VCaP (cell line): ENCODE measurements around the gene NRN1.
"Not testable (repeated sequence)": the region's sequence is repeated elsewhere in the genome, so short reads cannot be mapped to it uniquely, and the experiment has no call there.

ENCODE experiments used
- H3K27ac ChIP-seq: fragments of 450-650 bp; 2 replicates; pipeline ENCODE4 v1.5.1; 2017
- TF ChIP-seq, protein P1 (sequence below): fragments of 450-650 bp; conservative IDR thresholded peaks from 2 replicates; pipeline ENCODE4 v1.5.1; 2017; ENCODE audit warnings: mild to moderate bottlenecking, moderate library complexity

NRN1 gene

GRCh38 chr6:5984150-5985089, 22.3 kb downstream of the NRN1 start:
- H3K27ac ChIP-seq = no peak overlapping the region
- TF ChIP-seq, protein P1, sequence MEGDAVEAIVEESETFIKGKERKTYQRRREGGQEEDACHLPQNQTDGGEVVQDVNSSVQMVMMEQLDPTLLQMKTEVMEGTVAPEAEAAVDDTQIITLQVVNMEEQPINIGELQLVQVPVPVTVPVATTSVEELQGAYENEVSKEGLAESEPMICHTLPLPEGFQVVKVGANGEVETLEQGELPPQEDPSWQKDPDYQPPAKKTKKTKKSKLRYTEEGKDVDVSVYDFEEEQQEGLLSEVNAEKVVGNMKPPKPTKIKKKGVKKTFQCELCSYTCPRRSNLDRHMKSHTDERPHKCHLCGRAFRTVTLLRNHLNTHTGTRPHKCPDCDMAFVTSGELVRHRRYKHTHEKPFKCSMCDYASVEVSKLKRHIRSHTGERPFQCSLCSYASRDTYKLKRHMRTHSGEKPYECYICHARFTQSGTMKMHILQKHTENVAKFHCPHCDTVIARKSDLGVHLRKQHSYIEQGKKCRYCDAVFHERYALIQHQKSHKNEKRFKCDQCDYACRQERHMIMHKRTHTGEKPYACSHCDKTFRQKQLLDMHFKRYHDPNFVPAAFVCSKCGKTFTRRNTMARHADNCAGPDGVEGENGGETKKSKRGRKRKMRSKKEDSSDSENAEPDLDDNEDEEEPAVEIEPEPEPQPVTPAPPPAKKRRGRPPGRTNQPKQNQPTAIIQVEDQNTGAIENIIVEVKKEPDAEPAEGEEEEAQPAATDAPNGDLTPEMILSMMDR = no peak

DNA sequence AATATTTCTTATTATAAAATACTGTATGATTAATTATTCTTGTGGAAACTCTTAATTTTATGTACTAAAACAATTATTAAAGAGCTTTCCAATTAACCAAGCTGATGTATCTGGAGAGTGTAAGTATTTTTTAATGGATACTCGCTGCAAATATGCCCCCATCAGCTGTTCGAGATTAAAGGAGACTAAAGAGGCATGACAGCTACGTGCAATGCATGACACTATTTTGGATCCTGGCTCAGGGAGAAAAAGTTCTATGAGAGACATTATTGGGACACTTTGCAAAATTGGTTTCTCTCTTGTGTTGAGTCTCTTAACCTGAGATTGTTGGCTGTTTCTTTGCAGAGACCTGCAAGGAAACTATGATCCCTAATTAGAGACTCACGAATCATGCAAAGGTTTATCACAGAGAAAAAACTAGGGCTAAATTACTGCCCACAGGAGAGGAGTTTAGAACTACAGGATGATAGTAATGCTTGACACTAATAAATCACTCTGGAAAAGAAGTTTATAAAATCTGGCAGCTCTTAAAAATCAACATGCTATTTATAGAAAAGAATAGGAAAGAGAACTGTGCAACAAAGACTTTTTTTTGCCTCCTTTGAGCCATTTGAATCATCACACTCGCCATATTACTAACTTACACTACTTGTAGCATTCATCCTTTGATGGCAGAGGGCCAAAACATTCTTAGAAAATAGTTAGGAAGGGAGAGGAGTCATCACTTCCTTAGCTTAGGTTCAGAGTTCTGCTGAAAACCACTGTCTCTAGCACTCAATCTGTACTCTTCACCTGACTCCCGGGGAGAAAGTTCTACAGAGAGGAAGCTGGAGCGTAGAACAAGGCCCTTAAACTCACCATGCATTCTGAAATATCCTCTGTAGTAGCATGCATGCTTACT, 25.3 kb downstream of the NRN1 start:
- TF ChIP-seq, protein P1 = no peak
- no peak overlapping the region for H3K27ac ChIP-seq

DNA sequence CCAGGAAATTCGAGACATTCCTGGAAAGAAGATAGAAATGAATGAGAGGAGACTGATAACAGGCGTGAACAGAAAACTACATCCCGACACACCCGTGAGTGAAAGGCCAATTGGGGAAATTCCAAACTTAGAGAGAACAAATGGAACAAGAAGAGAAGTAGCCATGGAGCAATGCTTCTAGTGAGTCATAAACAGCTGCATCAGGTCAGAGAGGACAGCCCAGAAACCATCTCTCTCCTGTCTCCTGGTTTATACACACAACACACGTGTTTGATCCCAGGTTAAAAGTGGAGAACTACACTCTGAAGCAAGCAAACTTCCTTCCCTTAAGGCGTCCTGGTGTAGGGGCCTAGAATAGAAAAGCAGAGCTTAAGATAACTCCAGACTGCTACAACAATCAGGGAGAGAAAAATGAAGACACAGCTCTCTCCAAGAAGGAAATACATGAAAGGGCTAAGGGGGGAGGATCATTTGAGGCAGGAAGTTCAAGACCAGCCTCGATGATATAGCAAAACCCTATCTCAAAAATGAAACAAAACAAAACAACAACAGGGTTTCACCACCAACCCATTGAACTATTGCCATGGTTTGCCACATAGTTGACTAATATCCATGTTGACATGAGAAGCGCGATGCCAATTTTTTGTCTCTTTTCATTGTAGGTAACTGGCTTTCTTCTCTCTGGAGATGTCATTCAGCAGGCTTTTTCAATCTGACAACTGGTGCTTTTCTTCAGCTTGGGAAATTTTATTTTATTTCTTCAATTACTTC, 26.9 kb downstream of the NRN1 start:
- H3K27ac ChIP-seq = no peak overlapping the region
- TF ChIP-seq, protein P1 = no peak

DNA sequence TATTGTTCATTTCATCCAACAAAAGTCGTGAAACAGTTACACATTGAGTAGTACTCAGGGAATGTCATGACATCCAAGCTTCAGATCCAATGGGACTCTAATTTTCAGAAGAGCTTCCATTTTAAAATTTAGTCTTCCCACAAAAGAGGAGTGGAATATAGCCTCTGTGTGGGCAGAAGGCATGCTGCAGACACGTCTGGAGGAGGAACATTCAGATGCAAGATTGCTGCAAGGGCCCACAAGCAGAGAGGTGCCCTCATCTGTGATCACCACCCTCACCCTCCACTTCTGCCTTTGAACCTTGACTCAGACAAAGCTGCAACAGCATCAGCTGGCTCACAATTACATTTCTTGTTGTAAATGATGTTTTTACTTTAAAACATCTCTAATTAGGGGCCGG, 29.9 kb downstream of the NRN1 start:
- H3K27ac ChIP-seq = no peak overlapping the region
- TF ChIP-seq, protein P1 = no peak

DNA sequence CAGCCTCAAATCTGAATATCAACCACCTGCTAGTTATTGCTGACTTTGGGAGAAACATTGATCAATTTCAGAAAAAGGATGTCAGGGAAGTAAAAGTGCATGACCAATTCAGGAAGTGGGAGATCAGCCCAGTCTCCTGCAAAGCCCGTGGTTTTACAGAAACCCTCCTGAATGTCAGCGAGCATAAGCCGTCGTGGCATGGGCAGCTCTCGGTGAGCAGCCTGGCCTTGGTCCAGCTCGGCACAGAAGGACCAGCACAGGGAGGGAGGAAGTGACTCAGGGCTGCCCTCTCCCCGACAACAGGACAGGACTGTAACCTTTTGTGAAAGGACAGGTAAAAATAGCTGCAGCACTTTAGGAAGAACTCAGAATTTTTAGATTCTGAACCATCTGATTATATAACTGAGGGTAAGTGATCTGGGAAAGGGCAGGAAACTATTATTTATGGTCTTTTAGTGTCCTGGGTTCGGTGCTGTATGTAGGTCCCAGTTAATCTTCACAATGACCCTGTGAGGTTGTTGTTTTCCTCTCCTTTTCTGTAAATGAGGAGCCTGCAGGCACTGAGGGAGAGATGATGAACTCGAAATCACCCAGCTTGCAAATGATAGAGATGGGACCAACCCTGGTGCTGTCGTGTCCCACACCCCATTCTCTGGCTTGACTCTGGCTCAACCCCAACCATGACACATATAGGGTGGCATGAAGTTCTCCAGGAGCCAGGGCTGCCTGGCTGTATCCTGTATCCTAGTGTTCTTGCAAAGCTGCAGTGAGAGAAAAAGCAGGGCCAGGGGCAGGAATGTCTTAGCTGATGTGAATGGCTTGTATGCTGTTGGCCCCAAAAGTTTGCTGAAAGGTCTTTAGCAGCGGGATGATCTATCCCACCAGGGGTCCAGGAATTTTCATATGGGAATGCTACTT, 37.6 kb downstream of the NRN1 start:
- H3K27ac ChIP-seq = no peak overlapping the region
- TF ChIP-seq, protein P1 = no peak

GRCh38 chr6:5968036-5968435, 38.7 kb downstream of the NRN1 start:
- not testable (repeated sequence) for H3K27ac ChIP-seq

- H3K27ac ChIP-seq = no peak overlapping the region
- TF ChIP-seq, protein P1 = no peak
Observed at GRCh38 chr6:5967594-5967993, 39.1 kb downstream of the NRN1 start.
